Measurements from ENCODE around the gene CLDND2.

Gene CLDND2

DNA sequence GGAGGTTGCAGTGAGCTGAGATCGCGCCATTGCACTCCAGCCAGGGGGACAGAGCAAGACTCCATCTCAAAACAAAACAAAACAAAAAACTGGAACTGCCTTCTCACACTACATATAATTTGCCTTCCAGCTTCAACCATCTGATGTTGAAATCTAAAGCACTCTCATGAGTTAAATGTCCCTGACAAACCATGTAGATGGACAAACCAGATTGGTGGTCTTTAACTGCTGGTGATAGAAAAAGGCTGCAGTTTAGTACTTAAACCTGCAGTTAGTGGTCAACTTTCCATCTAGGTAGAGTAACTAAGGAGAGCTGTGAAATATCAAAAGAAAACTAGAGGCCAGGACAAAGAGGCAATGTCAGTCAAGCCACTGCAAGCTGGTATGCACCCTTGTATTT is 27.4 kb upstream of the CLDND2 start:
- Histone ChIP-seq H3K27ac (ENCODE audit: low read depth, low read length) (no peak overlapping the region), H3K4me3 (ENCODE audit: low read length) (no peak overlapping the region), H3K79me2 (ENCODE audit: control insufficient read depth, low read length) (peaks cover 6% of the 10 kb centered on the region), H4K20me1 (ENCODE audit: control insufficient read depth, insufficient read depth, low read depth, low read length) (no peaks in the 10 kb centered on the region), H3K9me2 (replicated peaks; ENCODE audit: control insufficient read depth, low read length) (no peaks in the 10 kb centered on the region), H3K4me1 (ENCODE audit: control insufficient read depth, low read length) (peaks cover 30% of the 10 kb centered on the region), H3K36me3 (ENCODE audit: control insufficient read depth, low read length) (no peaks in the 10 kb centered on the region; the same call in 1 of the 2 replicates), H3F3A (ENCODE audit: control insufficient read depth, insufficient read depth) (peaks cover 12% of the 10 kb centered on the region), H3K4me2 (ENCODE audit: low read length) (peak overlapping the region; percentile 71), H3K9me3 (ENCODE audit: control insufficient read depth, insufficient read depth, low read length) (no peaks in the 10 kb centered on the region), H3K27me3 (ENCODE audit: control insufficient read depth, low read length) (no peaks in the 10 kb centered on the region)
- TF ChIP-seq EZH2phosphoT487 (IDR thresholded peaks at IDR 0.05; ENCODE audit: borderline replicate concordance, low read length), result no peak
- TF ChIP-seq, protein P1, sequence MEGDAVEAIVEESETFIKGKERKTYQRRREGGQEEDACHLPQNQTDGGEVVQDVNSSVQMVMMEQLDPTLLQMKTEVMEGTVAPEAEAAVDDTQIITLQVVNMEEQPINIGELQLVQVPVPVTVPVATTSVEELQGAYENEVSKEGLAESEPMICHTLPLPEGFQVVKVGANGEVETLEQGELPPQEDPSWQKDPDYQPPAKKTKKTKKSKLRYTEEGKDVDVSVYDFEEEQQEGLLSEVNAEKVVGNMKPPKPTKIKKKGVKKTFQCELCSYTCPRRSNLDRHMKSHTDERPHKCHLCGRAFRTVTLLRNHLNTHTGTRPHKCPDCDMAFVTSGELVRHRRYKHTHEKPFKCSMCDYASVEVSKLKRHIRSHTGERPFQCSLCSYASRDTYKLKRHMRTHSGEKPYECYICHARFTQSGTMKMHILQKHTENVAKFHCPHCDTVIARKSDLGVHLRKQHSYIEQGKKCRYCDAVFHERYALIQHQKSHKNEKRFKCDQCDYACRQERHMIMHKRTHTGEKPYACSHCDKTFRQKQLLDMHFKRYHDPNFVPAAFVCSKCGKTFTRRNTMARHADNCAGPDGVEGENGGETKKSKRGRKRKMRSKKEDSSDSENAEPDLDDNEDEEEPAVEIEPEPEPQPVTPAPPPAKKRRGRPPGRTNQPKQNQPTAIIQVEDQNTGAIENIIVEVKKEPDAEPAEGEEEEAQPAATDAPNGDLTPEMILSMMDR (IDR thresholded peaks at IDR 0.05; ENCODE audit: low read depth, low read length, poor library complexity, severe bottlenecking), result no peak

DNA sequence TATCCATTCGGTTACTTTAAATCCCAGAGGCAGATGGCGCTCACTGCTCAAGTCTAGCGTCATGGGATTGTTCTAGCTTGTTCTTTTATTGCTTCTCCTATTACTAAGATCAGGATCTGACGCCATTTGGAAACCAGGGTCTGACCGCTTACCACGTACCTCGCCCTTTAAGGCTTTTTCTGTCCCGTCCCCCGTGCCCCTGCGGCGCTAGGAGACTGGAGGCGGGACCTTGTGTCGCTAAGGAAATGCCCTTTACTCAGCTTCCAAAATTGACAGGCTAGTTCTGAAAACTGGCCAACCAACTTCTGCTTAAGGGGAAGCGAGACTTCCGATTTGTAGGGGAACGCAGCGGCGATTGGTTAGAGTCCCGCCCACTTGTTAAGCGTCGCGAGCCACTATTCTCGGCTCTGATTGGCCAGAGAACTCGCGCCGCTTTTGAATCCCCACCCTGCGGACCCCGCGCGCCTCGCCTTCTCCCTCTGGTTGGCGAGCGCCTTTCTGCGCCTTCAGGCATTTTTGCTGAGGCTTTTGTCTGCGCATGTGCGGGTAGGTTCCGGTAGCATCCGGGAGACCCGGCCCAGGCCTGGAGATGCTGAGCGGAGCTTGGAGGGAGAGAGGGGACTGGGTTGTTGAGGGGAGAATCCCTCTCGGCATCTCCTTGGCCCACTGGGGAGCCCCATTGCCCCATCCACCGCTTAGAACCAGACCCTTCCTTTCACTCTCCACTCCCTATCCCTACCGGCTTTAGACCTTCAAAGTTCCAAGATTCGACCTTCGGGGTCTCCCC is 25.4 kb upstream of the CLDND2 start:
- peak overlapping the region; percentile 78 for H3K4me3 ChIP-seq (ENCODE audit: low read length)
- H3K9me3 ChIP-seq (ENCODE audit: control insufficient read depth, insufficient read depth, low read length), result no peaks in the 10 kb centered on the region
- peaks cover 6% of the 10 kb centered on the region for H3K79me2 ChIP-seq (ENCODE audit: control insufficient read depth, low read length)
- H3K27ac ChIP-seq (ENCODE audit: low read depth, low read length), result peak overlapping the region; percentile 83
- no peaks in the 10 kb centered on the region for H3K9me2 ChIP-seq (replicated peaks; ENCODE audit: control insufficient read depth, low read length)
- peaks cover 12% of the 10 kb centered on the region for H3F3A ChIP-seq (ENCODE audit: control insufficient read depth, insufficient read depth)
- TF ChIP-seq, protein P1 (IDR thresholded peaks at IDR 0.05; ENCODE audit: low read depth, low read length, poor library complexity, severe bottlenecking), result no peak
- TF ChIP-seq EZH2phosphoT487 (IDR thresholded peaks at IDR 0.05; ENCODE audit: borderline replicate concordance, low read length), result no peak
- no peaks in the 10 kb centered on the region; the same call in 1 of the 2 replicates for H3K36me3 ChIP-seq (ENCODE audit: control insufficient read depth, low read length)
- no peaks in the 10 kb centered on the region for H3K27me3 ChIP-seq (ENCODE audit: control insufficient read depth, low read length)
- no peaks in the 10 kb centered on the region for H4K20me1 ChIP-seq (ENCODE audit: control insufficient read depth, insufficient read depth, low read depth, low read length)
- peak overlapping the region; percentile 95 for H3K4me2 ChIP-seq (ENCODE audit: low read length)
- peaks cover 41% of the 10 kb centered on the region for H3K4me1 ChIP-seq (ENCODE audit: control insufficient read depth, low read length)

DNA sequence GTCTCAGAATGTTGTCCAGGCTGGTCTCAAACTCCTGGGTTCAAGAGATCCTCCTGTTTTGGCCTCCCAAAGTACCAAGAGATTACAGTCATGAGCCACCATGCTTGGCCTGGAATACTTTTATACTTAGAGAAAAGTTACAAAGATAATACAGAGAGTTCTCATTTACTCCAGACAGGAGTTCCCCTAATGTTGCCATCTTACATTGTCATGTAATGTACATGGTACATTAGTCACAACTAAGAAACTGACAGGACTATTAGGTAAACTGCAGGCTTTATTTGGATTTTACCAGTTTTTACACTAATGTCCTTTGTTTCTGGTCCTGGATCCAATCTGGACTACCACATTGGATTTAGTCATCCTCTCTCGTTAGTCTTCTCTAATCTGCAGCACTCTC is 23.9 kb upstream of the CLDND2 start:
- H3K36me3 ChIP-seq (ENCODE audit: control insufficient read depth, low read length), result no peaks in the 10 kb centered on the region; the same call in 1 of the 2 replicates
- H3K27ac ChIP-seq (ENCODE audit: low read depth, low read length), result no peak overlapping the region
- H3K27me3 ChIP-seq (ENCODE audit: control insufficient read depth, low read length), result no peaks in the 10 kb centered on the region
- no peaks in the 10 kb centered on the region for H4K20me1 ChIP-seq (ENCODE audit: control insufficient read depth, insufficient read depth, low read depth, low read length)
- H3K4me3 ChIP-seq (ENCODE audit: low read length), result no peak overlapping the region
- peaks cover 6% of the 10 kb centered on the region for H3K79me2 ChIP-seq (ENCODE audit: control insufficient read depth, low read length)
- H3K4me2 ChIP-seq (ENCODE audit: low read length), result no peak overlapping the region
- peaks cover 41% of the 10 kb centered on the region for H3K4me1 ChIP-seq (ENCODE audit: control insufficient read depth, low read length)
- no peaks in the 10 kb centered on the region for H3K9me3 ChIP-seq (ENCODE audit: control insufficient read depth, insufficient read depth, low read length)
- TF ChIP-seq, protein P1 (IDR thresholded peaks at IDR 0.05; ENCODE audit: low read depth, low read length, poor library complexity, severe bottlenecking), result no peak
- no peak for TF ChIP-seq EZH2phosphoT487 (IDR thresholded peaks at IDR 0.05; ENCODE audit: borderline replicate concordance, low read length)
- no peaks in the 10 kb centered on the region for H3K9me2 ChIP-seq (replicated peaks; ENCODE audit: control insufficient read depth, low read length)
- H3F3A ChIP-seq (ENCODE audit: control insufficient read depth, insufficient read depth), result peaks cover 10% of the 10 kb centered on the region
